Stimulated activated naive CD4-positive, alpha-beta T cell (primary cell): ENCODE results near the gene GK2.

Source experiments
- DNase-seq, 6 experiments: peaks; one replicate each; lab custom pipeline; 2025; lab: John Stamatoyannopoulos, UW

GK2 gene

DNA sequence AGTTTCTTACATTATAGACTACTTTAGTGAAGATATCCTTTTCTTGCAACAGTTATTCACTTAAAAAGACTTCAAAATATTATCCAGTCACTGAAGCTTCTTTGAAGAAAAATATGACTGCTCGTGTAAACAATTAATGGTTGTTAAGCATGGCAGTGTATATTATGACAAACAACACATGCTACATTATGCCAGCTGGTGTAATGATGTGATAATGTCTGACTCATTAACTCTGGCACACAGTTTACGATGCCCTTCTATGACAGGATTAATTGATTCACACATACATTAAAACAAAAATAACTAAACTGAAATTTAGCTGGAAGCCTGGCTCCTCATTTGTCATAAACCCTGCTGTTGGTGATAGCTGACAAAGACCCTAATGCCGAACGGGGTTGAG is 22.4 kb downstream of the GK2 start:
- DNase-seq = no peak

DNA sequence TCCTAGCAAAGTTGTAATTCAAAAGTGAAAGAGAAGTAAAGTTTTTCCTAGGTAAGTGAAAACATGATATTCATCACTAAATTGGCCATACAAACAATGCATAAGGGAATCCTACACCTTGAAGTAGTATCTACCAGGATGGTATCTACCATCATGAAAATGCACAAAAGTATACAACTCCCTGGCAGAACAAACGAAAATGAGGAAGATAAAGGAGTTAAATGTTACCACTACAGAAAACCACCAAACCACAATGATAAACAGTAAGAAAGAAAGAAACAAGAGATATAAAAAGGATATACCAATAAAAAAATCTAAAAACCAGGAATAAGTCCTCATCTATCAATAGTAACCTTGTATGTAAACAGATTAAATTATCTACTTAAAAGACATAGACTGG is 26.9 kb downstream of the GK2 start:
- no peak for DNase-seq

DNA sequence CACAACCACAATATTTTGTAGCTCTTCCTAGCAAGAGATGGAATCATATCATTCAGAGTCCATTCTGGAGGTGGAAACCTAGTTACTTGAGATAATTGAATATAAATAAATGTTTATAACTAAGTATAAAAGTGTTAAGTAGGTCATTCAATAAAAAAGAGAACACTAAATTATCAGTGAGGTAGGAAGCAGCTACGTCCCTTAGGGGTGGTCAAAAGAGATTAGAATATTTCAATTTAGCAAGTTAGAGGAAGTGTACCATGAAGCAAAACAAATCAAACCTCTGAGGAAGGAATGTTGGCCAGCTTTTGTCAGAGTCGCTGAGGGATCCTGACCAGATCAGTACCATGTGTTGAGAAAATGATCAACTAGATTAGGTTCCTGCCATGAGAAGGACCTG is 38.0 kb downstream of the GK2 start:
- no peak for DNase-seq

DNA sequence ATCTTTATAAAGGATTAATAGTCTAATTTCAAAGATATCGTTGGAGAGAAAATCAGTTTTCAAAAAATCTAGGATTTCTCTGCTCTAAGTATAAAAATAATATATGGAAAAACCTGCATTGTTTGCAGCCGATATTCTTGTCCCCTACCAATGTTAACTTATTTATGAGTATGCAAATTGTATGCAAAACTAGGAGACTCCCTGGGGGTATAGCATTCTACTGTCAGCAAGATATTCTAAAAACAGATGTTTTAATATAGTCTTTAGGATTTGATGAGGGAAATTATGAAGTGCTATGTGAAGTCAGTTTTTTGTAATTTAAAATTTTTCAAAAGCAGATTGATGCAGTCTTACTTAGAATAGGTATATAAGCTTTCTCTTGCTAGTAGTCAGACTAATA is 40.9 kb downstream of the GK2 start:
- DNase-seq = no peak

DNA sequence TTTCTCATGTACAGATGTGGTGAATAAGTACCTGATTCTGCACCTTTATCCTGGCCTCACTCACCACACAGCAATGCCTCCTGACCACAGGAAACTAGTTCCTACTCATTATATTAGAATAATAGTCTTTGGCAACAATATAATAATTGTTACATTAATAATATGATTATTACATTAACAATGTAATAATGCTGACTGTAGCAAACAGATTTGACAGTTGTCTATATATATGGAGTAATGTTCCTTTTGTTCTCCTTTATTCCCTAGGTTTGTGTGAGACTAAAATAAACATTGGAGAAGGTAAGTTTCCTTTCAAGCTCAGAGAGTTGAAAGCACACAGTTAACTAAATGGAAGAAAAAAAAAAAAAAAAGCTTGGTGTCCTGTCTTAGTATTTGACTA is 41.6 kb downstream of the GK2 start:
- no peak for DNase-seq

DNA sequence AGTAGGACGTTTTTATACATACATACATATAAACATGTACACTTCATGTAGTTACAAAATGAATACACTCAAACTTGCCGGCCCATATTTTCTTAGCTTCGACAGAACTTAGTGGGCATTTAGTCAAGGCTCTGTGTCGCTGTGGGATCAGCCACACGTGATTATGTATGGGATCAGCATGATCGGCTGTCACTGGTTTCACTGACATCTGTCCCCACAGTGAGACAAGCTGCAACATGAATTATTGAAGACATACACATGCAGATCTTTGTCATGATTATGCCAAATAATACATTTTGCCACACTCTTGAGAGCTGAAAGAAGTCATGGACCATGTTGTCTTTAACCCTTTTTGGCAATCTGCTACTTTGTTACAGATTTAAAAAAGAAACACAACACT is 44.0 kb downstream of the GK2 start:
- DNase-seq = no peak

DNA sequence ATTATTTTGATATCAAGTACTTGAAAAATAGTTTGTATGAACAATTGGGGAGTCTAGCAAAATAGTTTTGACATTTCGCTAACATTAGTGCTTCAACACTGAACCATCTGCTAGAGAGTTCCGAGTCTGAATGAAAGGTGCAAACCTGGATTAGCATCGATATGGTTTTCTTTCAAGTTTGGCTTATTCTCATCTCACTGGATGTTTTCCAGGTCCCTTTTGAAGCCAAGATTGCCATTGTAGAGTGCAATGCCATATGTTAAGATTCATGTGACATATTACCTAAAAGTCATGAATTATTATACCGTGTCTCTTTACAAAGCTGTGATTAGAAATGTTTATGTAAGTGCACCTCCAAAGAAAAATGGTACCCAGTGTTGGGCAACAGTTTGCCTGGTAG is 45.4 kb downstream of the GK2 start:
- DNase-seq = no peak

DNA sequence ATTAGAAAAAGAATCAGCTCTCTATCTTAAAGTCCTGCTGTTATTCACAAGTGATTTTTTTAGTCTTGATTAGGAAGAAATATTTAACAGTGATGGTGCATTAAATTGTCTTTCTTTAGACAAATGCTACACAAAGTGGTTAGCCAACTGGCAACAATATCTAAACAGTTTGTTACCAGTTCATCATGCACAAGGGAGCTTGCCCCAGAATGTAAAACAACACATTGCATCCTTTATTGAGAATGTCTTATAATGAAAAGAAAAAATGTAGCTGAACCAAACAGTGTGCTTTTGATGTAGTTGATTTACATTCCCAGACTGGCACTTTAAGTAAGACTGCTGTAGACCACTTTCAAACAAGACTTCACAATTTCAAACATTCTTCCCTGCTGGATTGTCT is 48.0 kb downstream of the GK2 start:
- DNase-seq = no peak

DNA sequence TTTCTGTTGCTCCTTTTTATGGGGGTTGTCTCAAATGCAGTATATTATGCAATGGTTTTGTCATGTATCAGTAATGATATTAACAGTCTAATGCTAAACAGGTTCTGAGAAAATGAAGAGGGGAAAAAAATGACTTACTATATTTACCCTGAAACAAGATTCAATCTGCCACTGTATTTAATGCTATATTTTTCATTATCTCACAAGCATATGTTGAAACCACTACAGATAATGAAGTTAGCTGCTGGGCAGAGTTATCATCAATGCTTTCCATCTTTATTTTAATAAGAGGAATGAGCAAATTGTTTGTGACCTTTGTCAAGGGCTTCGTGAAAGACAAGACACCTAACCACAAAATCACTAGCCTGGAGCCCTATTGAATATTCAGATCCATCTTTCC is 49.6 kb downstream of the GK2 start:
- DNase-seq = no peak

DNA sequence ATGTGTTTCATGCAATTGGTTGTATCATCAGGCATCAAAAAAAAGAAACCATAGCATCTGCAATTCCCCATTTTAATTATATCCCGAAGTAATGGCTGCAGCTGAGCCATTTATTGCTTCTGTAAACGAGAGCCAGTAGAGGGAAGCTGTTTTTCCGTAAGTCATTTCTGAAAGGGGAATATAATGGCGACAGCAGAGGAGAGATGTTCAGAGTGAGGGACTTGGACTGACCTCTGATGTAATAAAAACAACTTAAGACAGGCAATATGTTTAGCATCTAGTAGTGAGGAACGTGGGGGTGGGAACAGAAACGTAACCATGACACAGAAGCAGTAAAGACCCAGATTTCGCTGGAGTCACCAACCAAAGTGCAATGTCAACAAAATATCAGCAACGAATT is 50.7 kb downstream of the GK2 start:
- no peak for DNase-seq
